Measurements from ENCODE around the gene PPP1CA. TPM values are rescaled to one million over a fixed set of nuclear protein-coding genes. Genes with fewer than 3 reads are reported as not detected.

PPP1CA gene
- total RNA-seq, 2 experiments from 2014 or later = 308 to 323 TPM

DNA sequence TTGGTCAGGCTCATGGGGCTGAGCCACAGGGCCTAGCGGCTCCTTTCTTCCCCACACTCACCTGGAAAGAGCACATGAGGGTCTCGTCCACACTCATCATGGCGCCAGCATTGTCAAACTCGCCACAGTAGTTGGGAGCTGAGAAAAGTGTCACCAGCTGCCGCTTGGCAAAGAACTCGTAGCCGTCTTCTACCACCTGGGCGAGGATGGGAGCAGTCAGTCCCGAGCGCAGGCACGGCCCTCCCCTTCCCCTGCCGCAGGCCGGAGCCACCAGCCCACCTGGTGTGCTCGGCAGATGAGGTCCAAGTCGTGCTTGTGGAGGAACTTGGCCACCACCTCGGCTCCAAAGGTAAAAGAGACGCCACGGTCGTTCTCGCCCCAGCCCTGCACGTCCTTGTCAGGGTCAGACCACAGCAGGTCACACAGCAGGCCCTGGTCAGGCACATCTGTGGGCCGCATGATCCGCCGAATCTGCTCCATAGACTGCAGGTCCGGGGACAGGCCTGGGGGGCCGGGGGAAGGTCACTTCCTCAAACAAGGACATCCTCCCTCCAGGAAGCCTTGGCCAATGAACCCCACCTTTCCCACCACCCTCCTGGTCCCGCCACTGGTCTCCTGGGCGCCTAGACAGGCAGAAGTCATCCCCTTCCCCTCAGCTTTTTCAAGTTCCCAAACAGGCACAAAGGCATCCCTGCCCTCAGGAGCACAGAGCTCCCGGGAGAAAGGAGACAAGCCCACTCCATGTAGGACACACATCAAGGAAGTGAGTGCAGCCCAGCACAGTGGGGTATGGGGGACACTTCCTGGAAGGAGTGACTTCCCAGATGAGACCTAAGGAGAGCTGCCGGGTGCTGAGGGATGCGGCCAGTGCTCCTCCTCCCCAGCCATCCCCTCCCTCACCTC, 2.7 kb downstream of the PPP1CA start:
- POLR2A ChIA-PET = no interaction called here

GRCh38 chr11:67397986-67398660, 3.5 kb downstream of the PPP1CA start:
- ChIA-PET CTCF (interaction anchor here (0.5 to 2.0 kb wide), 3 partner anchors 9 to 53 kb away, joined by 3 to 5 read pairs (median 4); no protein-coding TSS in a partner anchor), POLR2A (interaction anchor here (1.3 to 1.4 kb wide), 2 partner anchors 10 to 40 kb away, joined by 3 to 5 read pairs; no protein-coding TSS in a partner anchor)

More for the DNA sequence above, 2.7 kb downstream of the PPP1CA start:
- CTCF ChIA-PET = interaction anchor here (0.5 to 2.0 kb wide), 2 partner anchors 8 to 35 kb away, joined by 4 to 5 read pairs; no protein-coding TSS in a partner anchor

DNA sequence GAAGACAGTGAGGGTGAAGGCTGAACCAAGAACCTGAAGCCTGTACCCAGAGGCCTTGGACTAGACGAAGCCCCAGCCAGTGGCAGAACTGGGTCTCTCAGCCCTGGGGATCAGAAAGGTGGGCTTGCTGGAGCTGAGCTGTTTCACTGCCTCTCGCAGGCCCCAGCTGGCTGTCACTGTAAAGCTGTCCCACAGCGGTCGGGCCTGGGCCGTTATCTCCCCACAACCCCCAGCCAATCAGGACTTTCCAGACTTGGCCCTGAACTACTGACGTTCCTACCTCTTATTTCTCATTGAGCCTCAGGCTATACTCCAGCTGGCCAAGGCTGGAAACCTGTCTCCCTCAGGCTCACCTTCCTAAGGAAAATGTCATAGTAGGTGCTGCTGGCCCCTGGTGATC, 4.1 kb downstream of the PPP1CA start:
- ChIA-PET POLR2A (interaction anchor here (1.3 to 1.4 kb wide), 2 partner anchors 10 to 41 kb away, joined by 3 to 5 read pairs; no protein-coding TSS in a partner anchor), CTCF (interaction anchor here (0.7 to 2.0 kb wide), 3 partner anchors 10 to 52 kb away, joined by 3 to 5 read pairs (median 3); no protein-coding TSS in a partner anchor)

DNA sequence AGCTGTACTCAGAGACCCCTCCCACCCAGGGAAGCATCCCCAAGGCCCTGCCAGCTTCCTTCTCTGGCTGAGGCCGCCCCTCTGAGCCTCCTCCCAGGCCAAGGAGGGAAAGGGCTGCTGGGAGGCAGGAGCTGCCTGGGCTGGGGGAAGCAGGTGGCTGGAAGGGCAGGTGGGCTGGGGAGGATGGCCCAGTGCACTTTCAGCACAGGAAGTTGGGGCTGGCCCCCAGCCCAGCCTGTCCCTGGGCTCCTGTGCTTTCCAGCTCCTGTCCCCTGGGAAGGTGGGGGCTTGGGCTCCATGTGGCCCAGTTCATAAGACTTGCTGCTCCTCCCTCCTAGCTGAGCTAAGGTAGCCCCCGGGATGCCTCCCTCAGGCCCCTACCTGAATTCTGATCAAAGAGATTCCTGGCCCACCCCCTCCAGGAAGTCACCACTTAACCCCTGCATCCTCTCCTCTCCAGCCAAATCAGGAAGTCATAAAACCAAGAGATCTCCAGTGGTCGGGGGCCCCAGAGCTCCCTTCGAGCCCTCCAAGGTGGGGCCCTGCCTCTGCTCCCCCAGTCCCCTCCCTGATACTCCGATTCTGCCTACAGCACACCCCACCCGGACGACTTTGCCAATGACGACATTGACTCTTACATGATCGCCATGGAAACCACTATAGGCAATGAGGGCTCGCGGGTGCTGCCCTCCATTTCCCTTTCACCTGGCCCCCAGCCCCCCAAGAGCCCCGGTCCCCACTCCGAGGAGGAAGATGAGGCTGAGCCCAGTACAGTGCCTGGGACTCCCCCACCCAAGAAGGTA, 4.9 kb downstream of the PPP1CA start:
- ChIA-PET CTCF (interaction anchor here (0.6 to 1.6 kb wide), 4 partner anchors 10 to 45 kb away, joined by 3 to 9 read pairs (median 4); no protein-coding TSS in a partner anchor), POLR2A (interaction anchor here (0.7 to 1.4 kb wide), 3 partner anchors 11 to 41 kb away, joined by 3 to 5 read pairs (median 3); no protein-coding TSS in a partner anchor)

DNA sequence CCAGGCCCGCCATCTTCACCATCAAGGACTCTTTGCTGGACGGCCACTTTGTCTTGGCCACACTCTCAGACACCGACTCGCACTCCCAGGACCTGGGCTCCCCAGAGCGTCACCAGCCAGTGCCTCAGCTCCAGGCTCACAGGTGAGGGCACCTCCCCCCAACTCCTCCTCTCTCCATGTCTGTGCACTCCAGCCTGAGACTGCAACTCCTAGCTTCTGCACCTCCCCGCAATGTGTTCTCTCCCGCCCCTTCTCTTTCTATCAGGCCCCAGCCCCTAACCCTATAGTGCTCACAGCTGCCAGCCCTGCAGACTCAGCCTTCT, 5.4 kb downstream of the PPP1CA start:
- CTCF ChIA-PET = interaction anchor here (0.9 to 1.6 kb wide), 2 partner anchors 14 to 45 kb away, joined by 5 to 9 read pairs; no protein-coding TSS in a partner anchor

GRCh38 chr11:67395555-67396258, 6.0 kb downstream of the PPP1CA start:
- CTCF ChIA-PET = interaction anchor here (1.6 kb wide), 1 partner anchor 13 kb away, joined by 5 read pairs; no protein-coding TSS in a partner anchor
- POLR2A ChIA-PET = interaction anchor here (0.9 kb wide), 1 partner anchor 9 kb away, joined by 5 read pairs; no protein-coding TSS in a partner anchor

More for the DNA sequence above, 5.4 kb downstream of the PPP1CA start:
- POLR2A ChIA-PET = no interaction called here

DNA sequence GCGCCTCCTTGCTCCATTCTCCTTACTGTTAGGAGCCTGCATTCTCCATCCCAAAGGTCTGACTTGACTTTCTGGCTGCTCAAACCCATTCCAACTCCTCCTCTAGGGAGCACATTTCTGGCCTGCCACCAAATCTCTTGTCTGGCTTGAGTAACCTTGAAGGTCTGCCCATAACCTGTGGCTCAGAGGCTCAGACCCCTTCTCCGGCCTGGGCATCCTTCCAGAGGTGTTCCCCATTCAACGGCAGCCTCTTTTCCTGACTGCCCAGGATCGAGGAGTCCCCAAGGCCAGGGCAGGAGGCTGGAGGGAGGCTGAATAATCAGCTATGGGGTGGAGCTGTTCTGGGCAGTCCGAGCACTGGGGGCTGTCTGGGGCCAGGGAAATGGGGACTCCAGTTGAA, 7.7 kb downstream of the PPP1CA start:
- ChIA-PET POLR2A (no interaction called here), CTCF (interaction anchor here (0.7 to 0.9 kb wide), 2 partner anchors 9 to 11 kb away, joined by 4 read pairs; partner anchors contain the start of gene TBC1D10C)

DNA sequence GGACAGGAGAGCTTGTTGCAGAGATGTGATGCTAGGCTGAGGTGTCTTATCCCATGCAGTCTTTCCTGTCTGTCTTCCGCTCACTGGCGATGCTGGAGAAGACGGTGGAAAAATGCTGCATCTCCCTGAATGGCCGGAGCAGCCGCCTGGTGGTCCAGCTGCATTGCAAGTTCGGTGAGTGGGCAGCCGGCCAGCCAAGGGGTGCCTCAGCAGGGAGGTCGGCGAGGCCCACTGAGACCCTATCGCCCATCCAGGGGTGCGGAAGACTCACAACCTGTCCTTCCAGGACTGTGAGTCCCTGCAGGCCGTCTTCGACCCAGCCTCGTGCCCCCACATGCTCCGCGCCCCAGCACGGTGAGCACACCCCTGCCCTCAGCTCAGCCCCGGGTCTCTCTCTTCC, 8.2 kb downstream of the PPP1CA start:
- POLR2A ChIA-PET = no interaction called here

DNA sequence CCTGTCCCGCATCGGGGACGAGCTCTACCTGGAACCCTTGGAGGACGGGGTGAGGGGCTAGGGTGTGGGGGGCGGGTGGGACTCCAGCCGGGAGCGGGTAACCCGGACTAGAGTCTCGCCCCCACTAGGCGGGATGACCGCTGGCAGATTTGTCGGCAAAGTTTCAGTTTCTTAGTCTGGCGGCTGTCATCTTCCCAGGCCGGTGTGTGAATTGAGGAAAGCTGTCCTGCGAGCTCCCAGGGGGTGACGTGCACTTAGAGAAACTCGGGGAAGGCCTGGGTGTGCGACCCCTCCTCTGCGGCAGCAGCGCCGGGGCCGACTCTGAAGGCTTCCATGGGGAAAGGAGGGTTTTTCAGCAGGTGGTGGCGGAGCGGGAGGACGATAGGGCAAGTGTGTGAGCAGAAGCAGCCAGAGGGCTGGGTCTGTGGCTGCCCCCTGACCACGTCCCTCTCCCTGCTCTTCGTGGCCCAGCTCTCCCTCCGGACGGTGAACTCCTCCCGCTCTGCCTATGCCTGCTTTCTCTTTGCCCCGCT, 9.4 kb downstream of the PPP1CA start:
- ChIA-PET CTCF (interaction anchor here (0.9 to 4.0 kb wide), 12 partner anchors 9 to 130 kb away, joined by 3 to 24 read pairs (median 6); partner anchors contain the start of genes POLD4, PPP1CA and TBC1D10C), POLR2A (interaction anchor here (0.5 to 2.4 kb wide), 9 partner anchors 9 to 95 kb away, joined by 3 to 26 read pairs (median 4); partner anchors contain the start of genes PPP1CA, PTPRCAP and TBC1D10C)

More for the DNA sequence above, 8.2 kb downstream of the PPP1CA start:
- CTCF ChIA-PET = interaction anchor here (0.7 to 2.3 kb wide), 4 partner anchors 8 to 75 kb away, joined by 4 to 10 read pairs (median 6); partner anchors contain the start of gene PPP1CA

DNA sequence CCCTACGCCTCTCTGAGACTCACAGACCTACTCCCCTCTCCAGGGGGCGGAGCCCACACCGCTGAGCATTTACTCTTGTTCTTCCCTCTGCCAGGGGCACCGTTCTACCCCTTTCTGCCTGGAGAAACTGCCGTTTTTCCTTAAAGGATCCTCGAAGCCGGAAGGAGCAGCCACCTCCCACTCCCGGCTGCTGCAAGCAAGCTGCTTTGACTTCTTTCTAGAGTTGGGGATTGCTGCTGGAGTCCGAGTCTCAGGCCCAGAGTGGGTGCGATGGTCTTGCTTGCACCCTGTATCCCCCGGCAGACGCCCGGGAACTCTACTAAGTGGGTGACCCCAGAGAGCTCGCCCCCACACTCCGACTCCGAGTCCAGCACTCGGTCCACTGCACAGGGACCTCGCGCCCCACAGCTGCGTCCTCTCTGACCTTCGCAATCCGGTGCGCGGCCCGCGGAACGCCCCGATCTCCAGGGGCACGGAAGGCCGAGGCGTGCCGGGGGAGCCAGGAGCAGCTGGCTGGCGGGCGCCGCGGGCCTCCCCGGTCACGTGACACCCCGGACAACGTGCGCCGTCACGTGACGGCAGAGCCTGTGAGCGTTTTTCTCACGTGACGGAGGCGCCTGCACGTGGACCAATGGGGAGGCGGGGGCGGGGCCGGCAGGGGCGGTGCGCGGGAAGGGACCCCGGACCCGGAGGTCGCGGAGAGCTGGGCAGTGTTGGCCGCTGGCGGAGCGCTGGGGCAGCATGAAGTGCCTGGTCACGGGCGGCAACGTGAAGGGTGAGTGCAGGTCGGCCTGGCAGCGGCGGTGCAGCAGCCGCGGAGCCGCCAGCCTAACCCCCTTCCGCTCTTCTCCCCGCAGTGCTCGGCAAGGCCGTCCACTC, 10.1 kb downstream of the PPP1CA start, which contains the start of gene RAD9A:
RAD9A (plus strand) TSS at position 683 of the 879 bp plus-strand sequence; CDS start at position 742, 59 bp downstream.
- ChIA-PET POLR2A (interaction anchor here (0.6 to 2.4 kb wide), 8 partner anchors 9 to 96 kb away, joined by 3 to 26 read pairs (median 4); partner anchors contain the start of genes PPP1CA, PTPRCAP and TBC1D10C), CTCF (interaction anchor here (0.9 to 4.0 kb wide), 13 partner anchors 10 to 130 kb away, joined by 3 to 24 read pairs (median 7); partner anchors contain the start of genes POLD4, PPP1CA and TBC1D10C)

DNA sequence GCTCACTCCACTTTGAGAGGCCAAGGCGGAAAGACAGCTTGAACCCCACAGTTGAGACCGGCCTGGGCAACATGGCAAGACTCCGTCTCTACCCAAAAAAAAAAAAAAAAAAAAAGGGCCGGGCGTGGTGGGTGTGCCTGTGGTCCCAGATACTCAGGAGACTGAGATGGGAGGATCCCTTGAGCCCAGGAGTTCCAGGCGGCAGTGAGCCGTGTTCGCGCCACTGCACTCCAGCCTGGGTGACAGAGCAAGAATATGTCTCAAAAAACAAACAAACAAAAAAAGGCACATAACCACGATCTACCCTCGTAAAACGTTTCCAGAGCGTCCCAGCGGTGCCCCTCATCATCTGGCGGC, 10.7 kb downstream of the PPP1CA start:
- POLR2A ChIA-PET = interaction anchor here (0.7 to 2.4 kb wide), 4 partner anchors 10 to 96 kb away, joined by 8 to 26 read pairs (median 11); partner anchors contain the start of gene PPP1CA
- CTCF ChIA-PET = interaction anchor here (0.6 to 4.0 kb wide), 7 partner anchors 9 to 98 kb away, joined by 3 to 24 read pairs (median 7); partner anchors contain the start of genes POLD4 and PPP1CA

GRCh38 chr11:67389477-67389876, 12.2 kb downstream of the PPP1CA start:
- ChIA-PET CTCF (interaction anchor here (1.0 to 4.0 kb wide), 10 partner anchors 9 to 72 kb away, joined by 3 to 24 read pairs (median 5); partner anchors contain the start of genes POLD4, PPP1CA, PTPRCAP and TBC1D10C), POLR2A (no interaction called here)

- ChIA-PET POLR2A (no interaction called here), CTCF (interaction anchor here (0.7 to 19.8 kb wide), 5 partner anchors 14 to 89 kb away, joined by 3 to 601 read pairs (median 3); partner anchors contain the start of genes POLD4 and PPP1CA)
Measured at GRCh38 chr11:67387518-67387917, 14.1 kb downstream of the PPP1CA start.

DNA sequence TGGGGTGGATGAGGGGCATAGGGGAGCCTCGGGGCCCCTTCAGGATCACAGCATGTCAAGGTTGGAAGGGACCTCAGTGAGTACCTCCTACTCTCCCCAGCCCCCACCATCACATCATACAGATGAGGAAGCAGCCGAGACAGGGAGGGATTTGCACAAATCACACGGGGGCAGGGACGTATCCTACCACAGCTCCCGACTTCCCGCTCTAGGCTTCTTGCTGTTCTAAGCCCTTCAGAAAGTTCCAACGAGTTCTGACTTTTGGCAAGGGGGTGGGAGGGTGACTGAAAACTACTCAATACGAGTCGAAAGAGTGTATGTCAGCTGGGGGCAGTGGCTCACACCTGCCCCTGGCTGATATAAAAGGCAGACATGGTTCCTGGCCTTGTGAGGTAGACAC, 14.6 kb downstream of the PPP1CA start:
- POLR2A ChIA-PET = interaction anchor here (0.7 to 1.0 kb wide), 2 partner anchors 8 to 34 kb away, joined by 3 to 5 read pairs; no protein-coding TSS in a partner anchor

DNA sequence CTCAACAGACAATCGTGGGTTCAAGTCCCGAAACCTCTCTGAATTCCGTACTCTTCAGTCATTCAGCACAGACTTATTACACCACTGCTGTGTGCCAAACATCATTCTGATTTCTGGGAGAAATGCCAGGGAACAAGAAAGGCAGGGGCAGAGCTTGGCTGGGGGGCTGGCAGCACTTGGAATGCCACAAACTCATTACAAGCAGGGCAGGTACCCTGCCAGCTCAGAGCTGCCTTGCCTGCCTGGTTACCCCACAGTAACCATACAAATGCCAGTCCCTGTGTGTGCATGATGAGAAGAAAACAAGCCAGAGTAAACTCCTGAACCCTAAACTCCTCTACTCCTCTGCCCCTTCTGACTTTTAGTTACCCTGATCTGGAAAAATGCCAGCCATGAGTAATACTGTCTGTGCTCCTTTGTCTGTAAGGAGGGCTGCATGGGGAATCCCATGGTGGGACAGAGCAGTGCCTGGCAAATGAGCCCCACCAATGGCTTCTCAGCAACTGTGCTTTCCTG, 16.7 kb downstream of the PPP1CA start:
- CTCF ChIA-PET = interaction anchor here (0.5 to 19.8 kb wide), 5 partner anchors 8 to 195 kb away, joined by 3 to 601 read pairs (median 4); partner anchors contain the start of genes CLCF1 and POLD4
- POLR2A ChIA-PET = no interaction called here

More for the DNA sequence above, 14.6 kb downstream of the PPP1CA start:
- CTCF ChIA-PET = interaction anchor here (0.7 to 19.8 kb wide), 7 partner anchors 13 to 89 kb away, joined by 3 to 601 read pairs (median 3); partner anchors contain the start of genes CLCF1, POLD4 and PPP1CA

Data from activated CD8-positive, alpha-beta memory T cell treated with anti-CD3 and anti-CD28 coated beads for 36 hours (primary cell).